Choroid plexus epithelial cell (primary cell): ENCODE results near the gene KIF17.
A peak's percentile ranks its signal among the peaks of the same experiment; 100 is the strongest.

Experiments used
- DNase-seq: peaks from one replicate; pipeline ENCODE4 v3.0.0-alpha.2; 2010; ENCODE audit warnings: low read depth
- H3K4me3 ChIP-seq: 2 replicates; pipeline ENCODE4 v1.5.1; 2011; ENCODE audit warnings: low read depth, mild to moderate bottlenecking, control low read depth, low read length, moderate library complexity
- CTCF ChIP-seq: conservative IDR thresholded peaks from 2 replicates; pipeline ENCODE4 v1.5.1; 2011; ENCODE audit warnings: low read depth, mild to moderate bottlenecking, control low read depth, inconsistent platforms, low read length, moderate library complexity

The KIF17 gene

GRCh38 chr1:20703124-20703756 is 14.6 kb downstream of the KIF17 start:
- TF ChIP-seq CTCF: no peak
- no peak overlapping the region for H3K4me3 ChIP-seq
- DNase-seq: no peak

- peak; percentile 57 for DNase-seq
- TF ChIP-seq CTCF: peak; percentile 78
- H3K4me3 ChIP-seq: no peak overlapping the region
These were observed 15.4 kb downstream of the KIF17 start for GRCh38 chr1:20702416-20702815.

GRCh38 chr1:20701847-20702246 is 16.0 kb downstream of the KIF17 start:
- DNase-seq: no peak
- no peak overlapping the region for H3K4me3 ChIP-seq
- TF ChIP-seq CTCF: no peak

GRCh38 chr1:20701446-20701845 is 16.4 kb downstream of the KIF17 start:
- no peak for DNase-seq
- H3K4me3 ChIP-seq: no peak overlapping the region
- TF ChIP-seq CTCF: no peak

GRCh38 chr1:20700636-20701215 is 17.1 kb downstream of the KIF17 start:
- no peak for TF ChIP-seq CTCF
- no peak for DNase-seq
- H3K4me3 ChIP-seq: no peak overlapping the region

- H3K4me3 ChIP-seq: no peak overlapping the region
- no peak for DNase-seq
- no peak for TF ChIP-seq CTCF
These were observed 18.2 kb downstream of the KIF17 start for GRCh38 chr1:20699558-20699957.
